Keratinocyte (primary cell): ENCODE results near the gene TP53AIP1.

Experiments used
- CTCF ChIP-seq, 3 experiments: IDR thresholded peaks in 1 of 3; conservative IDR thresholded peaks in 1 of 3; optimal IDR thresholded peaks in 1 of 3; 2 replicates in 2 of 3; 3 replicates in 1 of 3; pipeline versions ENCODE3 to v1.5.1; 2011; ENCODE audit warnings: low read length in 3 of 3, mild to moderate bottlenecking in 3 of 3, moderate library complexity in 2 of 3, control low read depth in 1 of 3, inconsistent platforms in 1 of 3; ENCODE audit not compliant: insufficient read depth in 2 of 3; ENCODE audit errors: extremely low read depth in 1 of 3
- EZH2 ChIP-seq: IDR thresholded peaks from one replicate; pipeline ENCODE4 v1.6.1; 2012; ENCODE audit warnings: inconsistent platforms, mild to moderate bottlenecking, low read length, moderate library complexity

- TF ChIP-seq CTCF (optimal IDR thresholded peaks at IDR 0.05 in 1 of 3, IDR thresholded peaks at IDR 0.05 in 1 of 3, conservative IDR thresholded peaks at IDR 0.05 in 1 of 3; ENCODE audit: extremely low read depth in 1 of 3, insufficient read depth in 2 of 3, low read length in 3 of 3) (no peak), EZH2 (no peak)
These were observed 21.2 kb upstream of the TP53AIP1 start for GRCh38 chr11:128963744-128964325.
